ENCODE measurements around the gene LRRC2. TPM values are rescaled to one million over a fixed set of nuclear protein-coding genes. Genes with fewer than 3 reads are reported as not detected.

Gene LRRC2
- total RNA-seq, 6 experiments from 2014 or later = 0.19 to 0.56 (median 0.37) TPM

GRCh38 chr3:46609944-46610722, 44.0 kb upstream of the LRRC2 start:
- peaks cover 62% of the 10 kb centered on the region for H3K27me3 Mint-ChIP-seq (ENCODE audit: insufficient read depth)
- TF ChIP-seq CTCF (IDR thresholded peaks at IDR 0.05) = no peak
- H3K9me3 Mint-ChIP-seq = no peaks in the 10 kb centered on the region
- no peak overlapping the region for H3K4me3 Mint-ChIP-seq
- no peaks in the 10 kb centered on the region for H3K36me3 Mint-ChIP-seq (ENCODE audit: low read depth)
- no peak for DNase-seq
- no peaks in the 10 kb centered on the region for H3K4me1 Mint-ChIP-seq (ENCODE audit: low read depth)
- no peak overlapping the region for H3K27ac Mint-ChIP-seq

- peaks cover 53% of the 10 kb centered on the region for H3K27me3 Mint-ChIP-seq (ENCODE audit: insufficient read depth)
- no peaks in the 10 kb centered on the region for H3K36me3 Mint-ChIP-seq (ENCODE audit: low read depth)
- H3K9me3 Mint-ChIP-seq = no peaks in the 10 kb centered on the region
- TF ChIP-seq CTCF (IDR thresholded peaks at IDR 0.05) = no peak
- no peak for DNase-seq
- no peak overlapping the region for H3K27ac Mint-ChIP-seq
- H3K4me3 Mint-ChIP-seq = no peak overlapping the region
- H3K4me1 Mint-ChIP-seq (ENCODE audit: low read depth) = no peaks in the 10 kb centered on the region
Observed at GRCh38 chr3:46609212-46609721, 43.2 kb upstream of the LRRC2 start.

- no peak overlapping the region for H3K4me3 Mint-ChIP-seq
- no peaks in the 10 kb centered on the region for H3K36me3 Mint-ChIP-seq (ENCODE audit: low read depth)
- H3K27ac Mint-ChIP-seq = no peak overlapping the region
- no peak for DNase-seq
- no peaks in the 10 kb centered on the region for H3K9me3 Mint-ChIP-seq
- peaks cover 40% of the 10 kb centered on the region for H3K27me3 Mint-ChIP-seq (ENCODE audit: insufficient read depth)
- no peaks in the 10 kb centered on the region for H3K4me1 Mint-ChIP-seq (ENCODE audit: low read depth)
- TF ChIP-seq CTCF (IDR thresholded peaks at IDR 0.05) = no peak; the same call in 1 of the 2 replicates
Observed at GRCh38 chr3:46607603-46608028, 41.5 kb upstream of the LRRC2 start.

GRCh38 chr3:46604127-46604526, 38.0 kb upstream of the LRRC2 start:
- H3K27me3 Mint-ChIP-seq (ENCODE audit: insufficient read depth) = peaks cover 23% of the 10 kb centered on the region
- TF ChIP-seq CTCF (IDR thresholded peaks at IDR 0.05) = no peak
- no peaks in the 10 kb centered on the region for H3K36me3 Mint-ChIP-seq (ENCODE audit: low read depth)
- DNase-seq = no peak
- H3K4me3 Mint-ChIP-seq = no peak overlapping the region
- H3K4me1 Mint-ChIP-seq (ENCODE audit: low read depth) = no peaks in the 10 kb centered on the region
- H3K27ac Mint-ChIP-seq = no peak overlapping the region
- H3K9me3 Mint-ChIP-seq = no peaks in the 10 kb centered on the region

- no peaks in the 10 kb centered on the region for H3K9me3 Mint-ChIP-seq
- no peak for TF ChIP-seq CTCF (IDR thresholded peaks at IDR 0.05)
- DNase-seq = no peak
- H3K4me3 Mint-ChIP-seq = no peak overlapping the region
- no peaks in the 10 kb centered on the region for H3K4me1 Mint-ChIP-seq (ENCODE audit: low read depth)
- H3K27me3 Mint-ChIP-seq (ENCODE audit: insufficient read depth) = peaks cover 26% of the 10 kb centered on the region
- no peak overlapping the region for H3K27ac Mint-ChIP-seq
- no peaks in the 10 kb centered on the region for H3K36me3 Mint-ChIP-seq (ENCODE audit: low read depth)
Observed at GRCh38 chr3:46603446-46604046, 37.4 kb upstream of the LRRC2 start.

Data from HFFc6 (cell line).